Keratinocyte (primary cell): Measurements from ENCODE around the gene OR7A5. TPM values are rescaled to one million over a fixed set of nuclear protein-coding genes. Genes with fewer than 3 reads are reported as not detected.
"Not testable (repeated sequence)": the region's sequence is repeated elsewhere in the genome, so short reads cannot be mapped to it uniquely, and the experiment has no call there.

Experiments
- DNase-seq: peaks from one replicate; pipeline ENCODE4 v3.0.0-alpha.2; 2011; ENCODE audit warnings: low read depth, missing footprints, low spot score
- FAIRE-seq: peaks from 2 replicates; lab custom pipeline; 2011; peaks lifted over from hg19 to GRCh38; lab: Jason Lieb, UNC
- H2AFZ ChIP-seq: 2 replicates; pipeline ENCODE4 v1.6.0; 2012; ENCODE audit warnings: low read length, control low read depth, inconsistent platforms; ENCODE audit not compliant: control insufficient read depth
- H3K27ac ChIP-seq: 2 replicates; pipeline ENCODE4 v1.5.1; 2011; ENCODE audit warnings: low read length; ENCODE audit not compliant: control insufficient read depth, insufficient read depth
- H3K27me3 ChIP-seq: 3 replicates; pipeline ENCODE4 v1.6.0; 2011; ENCODE audit warnings: low read length; ENCODE audit not compliant: control insufficient read depth, insufficient read depth; ENCODE audit errors: extremely low read depth
- H3K36me3 ChIP-seq, 2 experiments: 2 replicates in 1 of 2; 3 replicates in 1 of 2; pipeline ENCODE4 v1.5.1; 2011; ENCODE audit warnings: low read length in 2 of 2, mild to moderate bottlenecking in 1 of 2; ENCODE audit not compliant: control insufficient read depth in 2 of 2, insufficient read depth in 2 of 2; ENCODE audit errors: extremely low read depth in 1 of 2
- H3K4me1 ChIP-seq: 3 replicates; pipeline ENCODE4 v1.5.1; 2011; ENCODE audit warnings: low read length; ENCODE audit not compliant: control insufficient read depth, insufficient read depth; ENCODE audit errors: extremely low read depth
- H3K4me2 ChIP-seq: 3 replicates; pipeline ENCODE4 v1.6.0; 2011; ENCODE audit warnings: low read depth, low read length; ENCODE audit not compliant: control insufficient read depth, insufficient read depth; ENCODE audit errors: extremely low read depth
- H3K4me3 ChIP-seq, 3 experiments: fragments of 200-600 bp in 1 of 3; sonication (generic) in 1 of 3; 2 replicates in 2 of 3; 3 replicates in 1 of 3; pipeline ENCODE4 v1.5.1; 2011 to 2016; ENCODE audit warnings: low read length in 3 of 3, mild to moderate bottlenecking in 3 of 3, control low read depth in 2 of 3, inconsistent platforms in 1 of 3, low read depth in 1 of 3, mixed read lengths in 1 of 3, mixed run types in 1 of 3, moderate library complexity in 1 of 3; ENCODE audit not compliant: control insufficient read depth in 2 of 3, insufficient read depth in 2 of 3; ENCODE audit errors: extremely low read depth in 1 of 3
- H3K79me2 ChIP-seq: 2 replicates; pipeline ENCODE4 v1.6.0; 2012; ENCODE audit warnings: low read length; ENCODE audit not compliant: control insufficient read depth, insufficient read depth
- H3K9ac ChIP-seq: 3 replicates; pipeline ENCODE4 v1.6.0; 2011; ENCODE audit warnings: low read length; ENCODE audit not compliant: control insufficient read depth, insufficient read depth; ENCODE audit errors: extremely low read depth
- H3K9me1 ChIP-seq: 3 replicates; pipeline ENCODE4 v1.6.0; 2011; ENCODE audit warnings: low read length; ENCODE audit not compliant: control insufficient read depth, insufficient read depth; ENCODE audit errors: extremely low read depth
- H3K9me3 ChIP-seq: 2 replicates; pipeline ENCODE4 v1.5.1; 2012; ENCODE audit warnings: low read depth, low read length; ENCODE audit not compliant: control insufficient read depth
- H4K20me1 ChIP-seq: 3 replicates; pipeline ENCODE4 v1.6.0; 2011; ENCODE audit warnings: low read length; ENCODE audit not compliant: control insufficient read depth, insufficient read depth; ENCODE audit errors: extremely low read depth
- EZH2 ChIP-seq: IDR thresholded peaks from one replicate; pipeline ENCODE4 v1.6.1; 2012; ENCODE audit warnings: inconsistent platforms, mild to moderate bottlenecking, low read length, moderate library complexity
- dilution Hi-C: fragments of 300-500 bp; cut with MboI; formaldehyde crosslinking; loops from one replicate; pipeline ENCODE4 v1.7.0; 2020; ENCODE audit warnings: low sequenced_read_pairs; ENCODE audit not compliant: extremely low pct_ligation_motif_present
- polyA plus RNA-seq, 5 experiments: library from polyadenylated mRNA; depleted of rRNA in 3 of 5; stranded (reverse) in 3 of 5; stranded (forward) in 1 of 5; unstranded in 1 of 5; fragments of >200 nt; gene quantifications; 1 replicate in 1 of 5; 2 replicates in 3 of 5; 3 replicates in 1 of 5; pipeline versions ENCODE4 v1.2.1 to v1.2.3, GENCODE V29; 2011 to 2012; ENCODE audit warnings: missing spikeins in 2 of 5, low read depth in 1 of 5, low replicate concordance in 1 of 5
- TF ChIP-seq, protein P1 (sequence below), 3 experiments: IDR thresholded peaks in 1 of 3; conservative IDR thresholded peaks in 1 of 3; optimal IDR thresholded peaks in 1 of 3; 2 replicates in 2 of 3; 3 replicates in 1 of 3; pipeline versions ENCODE3 to v1.5.1; 2011; ENCODE audit warnings: low read length in 3 of 3, mild to moderate bottlenecking in 3 of 3, moderate library complexity in 2 of 3, control low read depth in 1 of 3, inconsistent platforms in 1 of 3; ENCODE audit not compliant: insufficient read depth in 2 of 3; ENCODE audit errors: extremely low read depth in 1 of 3

The OR7A5 gene
- polyA plus RNA-seq, 1 donor (not counting 4 experiments of a cell fraction or from before 2014, with no cell fraction given): 0.01 TPM

- no peak overlapping the region for H3K27ac ChIP-seq
- no peaks in the 10 kb centered on the region for H3K36me3 ChIP-seq
- no peak for FAIRE-seq
- no peak for DNase-seq
- no peaks in the 10 kb centered on the region for H4K20me1 ChIP-seq
- H3K4me1 ChIP-seq: no peaks in the 10 kb centered on the region
- no peaks in the 10 kb centered on the region for H3K9me1 ChIP-seq
- TF ChIP-seq EZH2: no peak
- TF ChIP-seq, protein P1, sequence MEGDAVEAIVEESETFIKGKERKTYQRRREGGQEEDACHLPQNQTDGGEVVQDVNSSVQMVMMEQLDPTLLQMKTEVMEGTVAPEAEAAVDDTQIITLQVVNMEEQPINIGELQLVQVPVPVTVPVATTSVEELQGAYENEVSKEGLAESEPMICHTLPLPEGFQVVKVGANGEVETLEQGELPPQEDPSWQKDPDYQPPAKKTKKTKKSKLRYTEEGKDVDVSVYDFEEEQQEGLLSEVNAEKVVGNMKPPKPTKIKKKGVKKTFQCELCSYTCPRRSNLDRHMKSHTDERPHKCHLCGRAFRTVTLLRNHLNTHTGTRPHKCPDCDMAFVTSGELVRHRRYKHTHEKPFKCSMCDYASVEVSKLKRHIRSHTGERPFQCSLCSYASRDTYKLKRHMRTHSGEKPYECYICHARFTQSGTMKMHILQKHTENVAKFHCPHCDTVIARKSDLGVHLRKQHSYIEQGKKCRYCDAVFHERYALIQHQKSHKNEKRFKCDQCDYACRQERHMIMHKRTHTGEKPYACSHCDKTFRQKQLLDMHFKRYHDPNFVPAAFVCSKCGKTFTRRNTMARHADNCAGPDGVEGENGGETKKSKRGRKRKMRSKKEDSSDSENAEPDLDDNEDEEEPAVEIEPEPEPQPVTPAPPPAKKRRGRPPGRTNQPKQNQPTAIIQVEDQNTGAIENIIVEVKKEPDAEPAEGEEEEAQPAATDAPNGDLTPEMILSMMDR (optimal IDR thresholded peaks at IDR 0.05 in 1 of 3, IDR thresholded peaks at IDR 0.05 in 1 of 3, conservative IDR thresholded peaks at IDR 0.05 in 1 of 3; ENCODE audit: extremely low read depth in 1 of 3, insufficient read depth in 2 of 3, low read length in 3 of 3): no peak
- no peaks in the 10 kb centered on the region for H3K79me2 ChIP-seq
- no peaks in the 10 kb centered on the region for H3K27me3 ChIP-seq
- dilution Hi-C loops: no loop called here
- H3K9me3 ChIP-seq: no peaks in the 10 kb centered on the region
- H3K9ac ChIP-seq: no peak overlapping the region
- no peak overlapping the region for H2AFZ ChIP-seq
- no peak overlapping the region for H3K4me2 ChIP-seq
- no peak overlapping the region for H3K4me3 ChIP-seq
Measured at GRCh38 chr19:14796021-14796420, 39.0 kb downstream of the OR7A5 start.

DNA sequence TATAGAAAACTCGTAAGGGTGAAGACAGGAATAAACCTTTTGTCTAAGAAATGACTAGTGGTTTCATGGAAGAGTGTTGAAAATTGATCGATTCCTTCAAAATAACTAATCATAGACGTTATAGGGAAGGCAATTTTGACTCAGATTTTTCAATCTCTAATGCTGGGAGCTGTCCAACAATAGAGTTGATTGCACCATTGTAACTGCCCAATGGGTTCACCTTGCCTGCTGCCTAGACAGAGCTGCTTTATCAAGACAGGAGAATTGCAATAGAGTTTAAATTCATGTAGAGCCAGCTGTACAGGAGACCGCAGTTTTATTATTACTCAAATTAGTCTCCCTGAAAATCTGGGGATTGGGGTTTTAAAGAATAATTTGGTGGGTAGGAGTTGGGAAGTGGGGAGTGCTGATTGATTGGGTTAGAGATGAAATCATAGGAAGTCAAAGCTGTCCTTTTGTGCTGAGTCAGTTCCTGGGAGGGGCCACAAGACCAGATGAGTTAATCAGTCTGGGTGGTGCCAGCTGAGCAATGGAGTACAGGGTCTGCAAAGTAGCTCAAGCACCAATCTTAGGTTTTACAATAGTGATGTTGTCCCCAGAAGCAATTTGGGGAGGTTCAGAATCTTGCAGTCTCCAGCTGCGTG, 39.8 kb downstream of the OR7A5 start:
- DNase-seq (no peak), FAIRE-seq (peak; percentile 55)
- H3K27ac ChIP-seq: no peak overlapping the region
- H4K20me1 ChIP-seq: no peaks in the 10 kb centered on the region
- no peak overlapping the region for H3K4me3 ChIP-seq
- H3K4me1 ChIP-seq: no peaks in the 10 kb centered on the region
- H3K9ac ChIP-seq: no peak overlapping the region
- H3K9me1 ChIP-seq: no peaks in the 10 kb centered on the region
- no peaks in the 10 kb centered on the region for H3K27me3 ChIP-seq
- no peak overlapping the region for H2AFZ ChIP-seq
- no peak overlapping the region for H3K4me2 ChIP-seq
- H3K9me3 ChIP-seq: no peaks in the 10 kb centered on the region
- TF ChIP-seq EZH2: no peak
- TF ChIP-seq, protein P1 (optimal IDR thresholded peaks at IDR 0.05 in 1 of 3, IDR thresholded peaks at IDR 0.05 in 1 of 3, conservative IDR thresholded peaks at IDR 0.05 in 1 of 3; ENCODE audit: extremely low read depth in 1 of 3, insufficient read depth in 2 of 3, low read length in 3 of 3): no peak
- no peaks in the 10 kb centered on the region for H3K79me2 ChIP-seq
- dilution Hi-C loops: no loop called here
- no peaks in the 10 kb centered on the region for H3K36me3 ChIP-seq

DNA sequence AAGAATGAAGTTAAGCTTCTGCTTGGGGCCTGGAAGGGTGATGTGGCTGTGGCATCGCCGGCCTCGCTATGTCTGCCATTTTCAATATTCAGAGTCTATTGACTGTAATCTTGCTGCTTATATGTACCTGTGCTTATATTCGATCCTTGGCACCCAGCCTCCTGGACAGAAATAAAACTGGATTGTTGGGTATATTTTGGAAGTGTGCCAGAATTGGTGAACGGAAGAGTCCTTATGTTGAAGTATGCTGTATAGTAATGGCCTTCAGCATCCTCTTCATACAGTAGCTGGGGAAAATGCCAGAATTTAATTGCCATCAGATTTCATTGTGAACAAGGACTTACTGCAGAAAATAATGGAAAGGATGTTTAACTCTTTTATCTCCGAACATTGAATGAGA, 42.7 kb downstream of the OR7A5 start:
- H3K79me2 ChIP-seq, H3K27ac ChIP-seq, H3K4me2 ChIP-seq, H3K9me1 ChIP-seq, H3K36me3 ChIP-seq, dilution Hi-C loops, H2AFZ ChIP-seq, H3K4me1 ChIP-seq, DNase-seq, H3K9me3 ChIP-seq, FAIRE-seq, H3K4me3 ChIP-seq, H3K9ac ChIP-seq, H3K27me3 ChIP-seq, H4K20me1 ChIP-seq: not testable (repeated sequence)
